Skeletal muscle tissue (tissue), 4 donors: Measurements from ENCODE around the gene TRIM66. TPM values are rescaled to one million over a fixed set of nuclear protein-coding genes. Genes with fewer than 3 reads are reported as not detected.

Source experiments
- H3K27ac ChIP-seq: one replicate; pipeline ENCODE4 v1.7.0; 2013; ENCODE audit warnings: mild to moderate bottlenecking, low read depth, low read length, inconsistent platforms
- H3K27me3 ChIP-seq, 3 donors: one replicate each; pipeline ENCODE4 v1.7.0; 2013; ENCODE audit warnings: low read length in 3 of 3; ENCODE audit not compliant: control insufficient read depth in 3 of 3, insufficient read depth in 3 of 3
- H3K36me3 ChIP-seq, 3 donors: one replicate each; pipeline ENCODE4 v1.7.0; 2013; ENCODE audit warnings: low read length in 3 of 3; ENCODE audit not compliant: control insufficient read depth in 3 of 3, insufficient read depth in 3 of 3
- H3K4me1 ChIP-seq, 3 donors: one replicate each; pipeline ENCODE4 v1.7.0; 2013; ENCODE audit warnings: low read length in 3 of 3, mild to moderate bottlenecking in 3 of 3; ENCODE audit not compliant: control insufficient read depth in 3 of 3, insufficient read depth in 3 of 3
- H3K4me3 ChIP-seq, 3 donors: one replicate each; pipeline ENCODE4 v1.7.0; 2013; ENCODE audit warnings: low read length in 3 of 3
- H3K9ac ChIP-seq, 3 donors: one replicate each; pipeline ENCODE4 v1.7.0; 2013; ENCODE audit warnings: low read length in 3 of 3, mild to moderate bottlenecking in 3 of 3, moderate library complexity in 2 of 3, low read depth in 1 of 3
- H3K9me3 ChIP-seq, 3 donors: one replicate each; pipeline ENCODE4 v1.7.0; 2013; ENCODE audit warnings: low read length in 3 of 3; ENCODE audit not compliant: control insufficient read depth in 3 of 3
- total RNA-seq: library from RNA; depleted of rRNA; stranded (reverse); fragments of >200 nt; gene quantifications from one replicate; pipeline ENCODE4 v1.2.3, GENCODE V29; 2014
- donor health status: Osteomylitis.

TRIM66 gene
- total RNA-seq, 1 donor from 2014 or later, result 1.6 TPM

GRCh38 chr11:8584511-8584910, 98.0 kb downstream of the TRIM66 start:
- Histone ChIP-seq H3K4me3 (no peak overlapping the region), H3K27me3 (no peaks in the 10 kb centered on the region), H3K27ac (no peak overlapping the region), H3K4me1 (no peaks in the 10 kb centered on the region), H3K9ac (no peak overlapping the region), H3K36me3 (no peaks in the 10 kb centered on the region), H3K9me3 (no peaks in the 10 kb centered on the region)

DNA sequence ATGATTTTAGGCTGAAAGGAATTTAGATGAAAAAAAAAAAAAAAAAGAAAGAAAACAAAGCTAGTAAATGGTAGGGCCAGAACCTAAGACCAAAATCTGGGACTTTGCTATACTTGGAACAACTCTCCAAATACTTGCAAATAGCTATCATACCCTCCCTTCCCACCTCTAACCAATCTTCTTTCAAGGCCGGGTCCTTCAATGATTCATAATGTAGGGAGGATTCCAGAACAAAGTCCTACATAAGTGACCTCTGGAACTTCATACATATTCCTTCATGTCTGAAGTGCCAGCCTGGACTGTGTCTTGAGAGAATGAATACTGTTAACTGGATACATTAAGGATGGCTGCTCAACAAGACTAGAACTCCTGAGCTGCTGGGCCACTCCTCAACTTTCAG, 98.4 kb downstream of the TRIM66 start:
- Histone ChIP-seq H3K27me3 (no peaks in the 10 kb centered on the region), H3K27ac (no peak overlapping the region), H3K9me3 (no peaks in the 10 kb centered on the region), H3K9ac (no peak overlapping the region), H3K4me1 (no peaks in the 10 kb centered on the region), H3K36me3 (no peaks in the 10 kb centered on the region), H3K4me3 (no peak overlapping the region)

DNA sequence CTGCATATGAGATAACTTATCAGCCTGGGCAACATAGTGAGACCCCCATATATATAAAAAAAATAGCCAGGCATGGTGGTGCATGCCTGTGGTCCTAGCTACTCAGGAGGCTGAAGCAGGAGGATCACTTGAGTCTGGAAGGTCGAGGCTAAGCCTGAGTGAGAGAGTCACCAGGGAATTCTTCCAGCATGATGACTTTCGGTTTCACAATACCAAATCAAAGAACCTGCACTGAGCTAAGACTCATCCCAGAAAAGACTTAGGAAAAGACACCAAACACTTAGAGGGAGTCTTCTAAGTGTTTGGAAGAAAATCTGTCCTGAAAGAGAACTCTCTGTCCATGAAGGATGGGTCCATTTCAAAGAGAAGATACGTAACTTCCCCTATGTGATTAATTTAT, 101.2 kb downstream of the TRIM66 start:
- Histone ChIP-seq H3K9me3 (no peaks in the 10 kb centered on the region), H3K36me3 (no peaks in the 10 kb centered on the region), H3K4me3 (no peak overlapping the region), H3K27ac (no peak overlapping the region), H3K9ac (no peak overlapping the region), H3K4me1 (no peaks in the 10 kb centered on the region), H3K27me3 (no peaks in the 10 kb centered on the region)

GRCh38 chr11:8577791-8578581, 104.5 kb downstream of the TRIM66 start:
- no peaks in the 10 kb centered on the region for H3K27me3 ChIP-seq
- no peak overlapping the region for H3K4me3 ChIP-seq
- no peak overlapping the region for H3K9ac ChIP-seq
- no peaks in the 10 kb centered on the region for H3K4me1 ChIP-seq
- no peaks in the 10 kb centered on the region for H3K9me3 ChIP-seq
- no peaks in the 10 kb centered on the region for H3K36me3 ChIP-seq
- H3K27ac ChIP-seq, result no peak overlapping the region

DNA sequence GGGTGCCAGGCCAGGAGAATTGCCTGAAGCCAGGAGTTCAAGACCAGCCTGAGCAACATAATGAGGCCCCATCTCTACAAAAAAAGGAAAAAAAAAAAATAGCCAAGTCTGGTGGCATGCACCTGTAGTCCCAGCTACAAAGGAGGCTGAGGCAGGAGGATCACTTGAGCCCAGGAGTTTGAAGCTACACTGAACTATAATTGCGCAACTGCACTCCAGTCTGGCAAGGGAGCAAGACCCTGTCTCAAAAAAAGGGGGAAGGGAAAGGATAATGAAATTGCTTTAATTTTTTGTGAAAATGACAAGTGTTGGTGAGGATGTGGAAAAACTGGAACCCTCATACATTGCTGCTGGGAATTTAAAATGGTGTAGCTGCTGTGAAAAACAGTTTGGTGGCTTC, 107.7 kb downstream of the TRIM66 start:
- H3K27me3 ChIP-seq, result no peaks in the 10 kb centered on the region
- H3K27ac ChIP-seq, result no peak overlapping the region
- no peaks in the 10 kb centered on the region for H3K36me3 ChIP-seq
- H3K9ac ChIP-seq, result no peak overlapping the region
- H3K4me1 ChIP-seq, result no peaks in the 10 kb centered on the region
- H3K4me3 ChIP-seq, result no peak overlapping the region
- H3K9me3 ChIP-seq, result no peaks in the 10 kb centered on the region

DNA sequence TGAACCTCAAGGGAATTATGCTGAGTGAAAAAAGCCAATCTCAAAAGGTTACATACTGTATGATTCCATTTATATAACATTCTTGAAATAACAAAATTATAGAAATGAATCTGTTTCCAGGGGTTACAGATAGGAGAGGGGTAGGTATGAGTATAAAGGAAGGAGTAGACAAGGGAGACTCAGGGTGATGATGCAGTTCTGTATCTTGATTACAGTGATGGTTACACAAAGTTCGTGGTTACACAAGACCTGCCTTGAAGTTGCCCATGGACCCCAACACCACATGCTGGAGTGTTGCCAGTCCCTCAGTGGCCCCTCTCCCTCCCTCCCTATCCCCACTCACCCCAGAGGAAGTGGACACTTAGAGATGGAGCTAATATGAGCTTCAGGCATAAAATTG, 108.7 kb downstream of the TRIM66 start:
- Histone ChIP-seq H3K4me3 (no peak overlapping the region), H3K4me1 (no peaks in the 10 kb centered on the region), H3K27me3 (no peaks in the 10 kb centered on the region), H3K27ac (no peak overlapping the region), H3K9me3 (no peaks in the 10 kb centered on the region), H3K9ac (no peak overlapping the region), H3K36me3 (no peaks in the 10 kb centered on the region)

DNA sequence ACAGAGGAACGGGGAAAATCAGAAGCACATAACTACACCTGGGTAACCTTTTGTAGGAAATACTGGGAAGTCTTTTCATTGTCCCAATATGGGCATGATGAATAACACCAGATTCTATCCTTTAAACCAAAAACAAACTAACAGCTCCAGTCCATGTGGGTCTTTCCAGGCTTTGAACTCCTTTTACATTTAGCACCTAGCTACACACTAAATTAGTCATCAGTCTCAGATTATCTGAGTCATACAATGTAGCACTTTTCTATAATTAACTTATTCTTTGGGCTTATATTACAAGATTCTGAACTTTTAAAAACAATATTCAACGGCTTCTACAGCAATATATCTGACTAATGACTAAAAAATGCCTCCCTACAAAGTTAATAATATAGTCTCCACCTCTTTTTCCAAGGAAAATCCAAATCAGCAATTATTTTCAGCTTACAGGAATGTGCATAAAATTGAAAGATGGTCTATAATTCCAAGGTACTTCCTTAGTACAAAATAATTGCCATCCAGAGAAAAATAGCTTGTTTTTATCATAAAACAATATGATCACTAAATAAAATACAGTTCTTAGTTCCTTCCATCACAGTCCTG, 114.8 kb downstream of the TRIM66 start:
- no peak overlapping the region for H3K9ac ChIP-seq
- H3K9me3 ChIP-seq, result no peaks in the 10 kb centered on the region
- H3K27ac ChIP-seq, result no peak overlapping the region
- no peaks in the 10 kb centered on the region for H3K4me1 ChIP-seq
- H3K4me3 ChIP-seq, result no peak overlapping the region
- H3K27me3 ChIP-seq, result peaks cover 0 to 4% (median 0%) of the 10 kb centered on the region in 3 donors
- no peaks in the 10 kb centered on the region for H3K36me3 ChIP-seq

DNA sequence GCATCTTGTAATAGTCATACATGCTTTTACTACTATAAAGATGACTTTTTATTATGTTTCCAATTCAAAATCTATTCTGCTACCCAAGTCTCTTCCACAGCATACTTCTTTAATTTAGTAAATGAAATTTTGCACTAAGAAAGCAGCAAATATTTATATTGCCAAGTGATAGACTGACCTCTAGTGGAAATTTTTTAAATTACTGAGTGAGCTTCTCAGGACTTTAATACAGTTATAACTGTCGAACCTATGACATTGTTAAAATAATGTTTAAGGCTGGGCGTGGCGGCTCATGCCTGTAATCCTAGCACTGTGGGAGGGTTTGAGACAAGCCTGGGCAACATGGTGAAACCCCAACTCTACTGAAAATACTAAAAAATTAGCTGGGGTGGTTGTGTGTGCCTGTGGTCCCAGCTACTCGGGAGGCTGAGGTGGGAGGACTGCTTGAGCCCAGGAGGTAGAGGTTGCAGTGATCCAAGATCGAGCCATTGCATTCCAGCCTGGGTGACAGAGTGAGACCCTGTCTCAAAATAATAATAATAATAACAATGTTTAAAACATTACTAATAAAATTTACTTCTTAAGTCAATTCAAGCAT, 115.8 kb downstream of the TRIM66 start:
- H3K27ac ChIP-seq, result no peak overlapping the region
- H3K9me3 ChIP-seq, result no peaks in the 10 kb centered on the region
- no peak overlapping the region for H3K9ac ChIP-seq
- H3K4me3 ChIP-seq, result no peak overlapping the region
- no peaks in the 10 kb centered on the region for H3K36me3 ChIP-seq
- no peaks in the 10 kb centered on the region for H3K4me1 ChIP-seq
- H3K27me3 ChIP-seq, result peaks cover 0 to 4% (median 0%) of the 10 kb centered on the region in 3 donors

DNA sequence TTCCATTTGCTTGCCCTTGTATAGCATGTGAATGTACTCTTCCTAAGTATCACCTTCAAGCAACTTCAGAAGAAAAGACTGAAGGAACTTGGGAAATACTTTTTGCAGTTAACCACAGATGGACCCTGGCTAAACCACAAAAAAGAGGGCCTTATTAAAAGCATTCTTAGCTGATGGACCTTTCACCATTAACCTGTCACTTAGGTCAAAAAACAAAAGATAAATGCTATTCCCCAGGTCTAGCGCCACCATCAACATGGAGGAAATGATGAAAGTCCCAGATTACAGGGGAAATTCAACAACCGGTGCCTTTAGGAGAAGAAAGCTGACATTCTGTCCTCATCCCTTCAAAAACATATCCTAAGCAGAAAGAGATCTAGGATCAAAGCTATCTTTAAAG, 117.9 kb downstream of the TRIM66 start:
- Histone ChIP-seq H3K36me3 (no peaks in the 10 kb centered on the region), H3K4me1 (no peaks in the 10 kb centered on the region), H3K9me3 (peaks cover 0 to 3% (median 0%) of the 10 kb centered on the region in 3 donors), H3K27ac (no peak overlapping the region), H3K27me3 (peaks cover 0 to 4% (median 0%) of the 10 kb centered on the region in 3 donors), H3K9ac (no peak overlapping the region), H3K4me3 (no peak overlapping the region)
